ENCODE results near the gene DTWD1. TPM values are rescaled to one million over a fixed set of nuclear protein-coding genes. Genes with fewer than 3 reads are reported as not detected.

Gene DTWD1
- total and polyA plus RNA-seq, 2 of the 13 experiments (the other 11 are each of a cell fraction or from before 2014, with no cell fraction given): 12.7 to 18.3 TPM

DNA sequence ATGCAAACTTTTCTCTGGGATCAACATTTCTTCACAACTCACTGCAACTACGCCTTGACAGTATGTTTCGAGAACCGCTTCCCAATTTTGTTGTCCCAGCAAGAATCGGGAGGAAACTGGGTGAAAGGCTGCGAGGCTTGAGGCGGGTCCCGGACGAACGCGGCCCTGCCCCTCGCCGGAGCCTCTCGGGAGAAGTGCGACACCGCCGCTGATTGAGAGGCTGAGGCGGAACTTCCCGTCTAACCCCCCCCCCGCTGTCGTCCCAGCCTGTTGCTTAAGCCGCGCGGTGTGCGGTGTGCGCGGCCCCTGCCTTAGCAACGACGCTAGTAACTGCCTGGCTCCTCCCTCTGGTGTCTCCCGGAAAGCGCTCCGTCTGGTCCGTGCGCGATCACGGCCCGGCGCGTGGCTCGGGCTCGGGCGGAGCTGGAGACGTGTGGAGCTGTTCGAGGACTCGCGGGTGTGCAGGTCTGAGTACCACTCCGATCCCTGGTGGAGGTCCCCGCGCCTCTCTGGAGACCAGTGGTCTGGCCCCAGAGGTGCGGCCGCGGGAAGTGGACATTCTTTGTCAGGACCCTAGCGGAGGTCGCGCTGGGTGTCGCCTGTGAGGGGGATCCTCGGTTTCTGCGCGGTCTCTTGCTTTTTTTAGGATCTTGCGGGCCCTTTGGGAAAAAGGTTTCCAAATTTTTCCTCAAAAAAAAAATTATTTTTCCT, at the start of gene DTWD1, which contains the start of gene FAM227B (continued):
- TF ChIP-seq HNRNPLL (IDR thresholded peaks at IDR 0.05; ENCODE audit: low read depth, low read length, poor library complexity, severe bottlenecking): peak; percentile 98
- no peak for TF ChIP-seq TCF12 (IDR thresholded peaks at IDR 0.05)
- no peak for TF ChIP-seq TCF12 (CRISPR knock-in tag; IDR thresholded peaks at IDR 0.05)
- no peak for TF ChIP-seq ZNF660 (CRISPR knock-in tag; IDR thresholded peaks at IDR 0.05; ENCODE audit: borderline replicate concordance, low read depth)
- TF ChIP-seq ATRX (CRISPR knock-in tag; IDR thresholded peaks at IDR 0.05; ENCODE audit: borderline replicate concordance): no peak
- no peak for TF ChIP-seq THYN1 (CRISPR knock-in tag; IDR thresholded peaks at IDR 0.05; ENCODE audit: borderline replicate concordance, low read depth)
- TF ChIP-seq JUNB (CRISPR knock-in tag; IDR thresholded peaks at IDR 0.05; ENCODE audit: borderline replicate concordance): 0 out of 2 replicates have a peak, but pooled peaks have one; percentile 48
- TF ChIP-seq NCOA1 (CRISPR knock-in tag; IDR thresholded peaks at IDR 0.05): peak; percentile 57; the same call in 1 of the 2 replicates
- peak; percentile 86; the same call in 1 of the 2 replicates for TF ChIP-seq ZNF766 (CRISPR knock-in tag; IDR thresholded peaks at IDR 0.05; ENCODE audit: borderline replicate concordance)
- TF ChIP-seq KDM5A (IDR thresholded peaks at IDR 0.05; ENCODE audit: borderline replicate concordance, low read length): peak; percentile 84
- peak; percentile 82; the same call in 1 of the 2 replicates for TF ChIP-seq CHCHD3 (CRISPR knock-in tag; IDR thresholded peaks at IDR 0.05)
- no peak for TF ChIP-seq ZSCAN20 (CRISPR knock-in tag; IDR thresholded peaks at IDR 0.05; ENCODE audit: borderline replicate concordance)
- TF ChIP-seq, protein P1, sequence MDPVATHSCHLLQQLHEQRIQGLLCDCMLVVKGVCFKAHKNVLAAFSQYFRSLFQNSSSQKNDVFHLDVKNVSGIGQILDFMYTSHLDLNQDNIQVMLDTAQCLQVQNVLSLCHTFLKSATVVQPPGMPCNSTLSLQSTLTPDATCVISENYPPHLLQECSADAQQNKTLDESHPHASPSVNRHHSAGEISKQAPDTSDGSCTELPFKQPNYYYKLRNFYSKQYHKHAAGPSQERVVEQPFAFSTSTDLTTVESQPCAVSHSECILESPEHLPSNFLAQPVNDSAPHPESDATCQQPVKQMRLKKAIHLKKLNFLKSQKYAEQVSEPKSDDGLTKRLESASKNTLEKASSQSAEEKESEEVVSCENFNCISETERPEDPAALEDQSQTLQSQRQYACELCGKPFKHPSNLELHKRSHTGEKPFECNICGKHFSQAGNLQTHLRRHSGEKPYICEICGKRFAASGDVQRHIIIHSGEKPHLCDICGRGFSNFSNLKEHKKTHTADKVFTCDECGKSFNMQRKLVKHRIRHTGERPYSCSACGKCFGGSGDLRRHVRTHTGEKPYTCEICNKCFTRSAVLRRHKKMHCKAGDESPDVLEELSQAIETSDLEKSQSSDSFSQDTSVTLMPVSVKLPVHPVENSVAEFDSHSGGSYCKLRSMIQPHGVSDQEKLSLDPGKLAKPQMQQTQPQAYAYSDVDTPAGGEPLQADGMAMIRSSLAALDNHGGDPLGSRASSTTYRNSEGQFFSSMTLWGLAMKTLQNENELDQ (CRISPR knock-in tag; IDR thresholded peaks at IDR 0.05; ENCODE audit: borderline replicate concordance): peak; percentile 85; the same call in 1 of the 2 replicates
- TF ChIP-seq, protein P2, sequence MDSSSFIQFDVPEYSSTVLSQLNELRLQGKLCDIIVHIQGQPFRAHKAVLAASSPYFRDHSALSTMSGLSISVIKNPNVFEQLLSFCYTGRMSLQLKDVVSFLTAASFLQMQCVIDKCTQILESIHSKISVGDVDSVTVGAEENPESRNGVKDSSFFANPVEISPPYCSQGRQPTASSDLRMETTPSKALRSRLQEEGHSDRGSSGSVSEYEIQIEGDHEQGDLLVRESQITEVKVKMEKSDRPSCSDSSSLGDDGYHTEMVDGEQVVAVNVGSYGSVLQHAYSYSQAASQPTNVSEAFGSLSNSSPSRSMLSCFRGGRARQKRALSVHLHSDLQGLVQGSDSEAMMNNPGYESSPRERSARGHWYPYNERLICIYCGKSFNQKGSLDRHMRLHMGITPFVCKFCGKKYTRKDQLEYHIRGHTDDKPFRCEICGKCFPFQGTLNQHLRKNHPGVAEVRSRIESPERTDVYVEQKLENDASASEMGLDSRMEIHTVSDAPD (CRISPR knock-in tag; IDR thresholded peaks at IDR 0.05): peak; percentile 90
- peak; percentile 63; the same call in 1 of the 2 replicates for TF ChIP-seq ZNF703 (CRISPR knock-in tag; IDR thresholded peaks at IDR 0.05; ENCODE audit: borderline replicate concordance)
- TF ChIP-seq ZNF724P (CRISPR knock-in tag; IDR thresholded peaks at IDR 0.05; ENCODE audit: borderline replicate concordance): peak; percentile 91; the same call in 1 of the 2 replicates
- peak; percentile 92 for TF ChIP-seq ZNF746 (CRISPR knock-in tag; IDR thresholded peaks at IDR 0.05)
- TF ChIP-seq, protein P3, sequence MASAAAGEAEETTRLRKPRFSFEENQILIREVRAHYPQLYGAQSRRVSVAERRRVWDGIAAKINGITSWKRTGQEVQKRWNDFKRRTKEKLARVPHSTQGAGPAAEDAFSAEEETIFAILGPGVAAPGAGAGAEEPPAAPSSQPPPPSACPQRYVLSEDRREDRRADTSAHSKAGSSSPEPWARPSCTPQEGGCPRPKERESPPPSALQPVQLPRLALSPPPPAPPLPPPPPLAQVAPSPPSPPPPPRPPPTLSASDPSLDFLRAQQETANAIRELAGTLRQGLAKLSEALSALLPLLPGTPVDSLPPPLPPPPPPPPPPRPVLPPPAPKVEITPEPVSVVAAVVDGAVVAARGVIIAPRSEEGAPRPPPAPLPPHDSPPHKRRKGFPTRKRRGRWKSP (CRISPR knock-in tag; IDR thresholded peaks at IDR 0.05): peak; percentile 88
- TF ChIP-seq ONECUT2 (CRISPR knock-in tag; IDR thresholded peaks at IDR 0.05): peak; percentile 70; the same call in 1 of the 2 replicates
- peak; percentile 96 for TF ChIP-seq ZNF205 (CRISPR knock-in tag; IDR thresholded peaks at IDR 0.05)
- no peak for TF ChIP-seq SRSF9 (IDR thresholded peaks at IDR 0.05; ENCODE audit: borderline replicate concordance, insufficient read depth, low read depth, low read length, poor library complexity, severe bottlenecking)
- TF ChIP-seq ZNF432 (CRISPR knock-in tag; IDR thresholded peaks at IDR 0.05; ENCODE audit: borderline replicate concordance): no peak
- TF ChIP-seq, protein P4, sequence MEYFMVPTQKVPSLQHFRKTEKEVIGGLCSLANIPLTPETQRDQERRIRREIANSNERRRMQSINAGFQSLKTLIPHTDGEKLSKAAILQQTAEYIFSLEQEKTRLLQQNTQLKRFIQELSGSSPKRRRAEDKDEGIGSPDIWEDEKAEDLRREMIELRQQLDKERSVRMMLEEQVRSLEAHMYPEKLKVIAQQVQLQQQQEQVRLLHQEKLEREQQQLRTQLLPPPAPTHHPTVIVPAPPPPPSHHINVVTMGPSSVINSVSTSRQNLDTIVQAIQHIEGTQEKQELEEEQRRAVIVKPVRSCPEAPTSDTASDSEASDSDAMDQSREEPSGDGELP (IDR thresholded peaks at IDR 0.05; ENCODE audit: borderline replicate concordance, low read depth): peak; percentile 63; the same call in 1 of the 2 replicates
- peak; percentile 93 for TF ChIP-seq FOXO1 (CRISPR knock-in tag; IDR thresholded peaks at IDR 0.05)

All from HepG2 (cell line).